HG02884 (cell line): ENCODE data around the gene CLIC6.

Experiments
- ATAC-seq: cut with Tn5 transposase; IDR thresholded peaks from one replicate; pipeline ENCODE4 v1.9.1; 2021; ENCODE audit warnings: mild to moderate bottlenecking, moderate library complexity; ENCODE audit not compliant: unreplicated experiment

CLIC6 gene

GRCh38 chr21:34762786-34763185 is 94.0 kb downstream of the CLIC6 start:
- ATAC-seq = no peak

GRCh38 chr21:34764715-34765284 is 96.0 kb downstream of the CLIC6 start:
- no peak for ATAC-seq

- ATAC-seq = no peak
Observed at GRCh38 chr21:34765619-34766018, 96.8 kb downstream of the CLIC6 start.

DNA sequence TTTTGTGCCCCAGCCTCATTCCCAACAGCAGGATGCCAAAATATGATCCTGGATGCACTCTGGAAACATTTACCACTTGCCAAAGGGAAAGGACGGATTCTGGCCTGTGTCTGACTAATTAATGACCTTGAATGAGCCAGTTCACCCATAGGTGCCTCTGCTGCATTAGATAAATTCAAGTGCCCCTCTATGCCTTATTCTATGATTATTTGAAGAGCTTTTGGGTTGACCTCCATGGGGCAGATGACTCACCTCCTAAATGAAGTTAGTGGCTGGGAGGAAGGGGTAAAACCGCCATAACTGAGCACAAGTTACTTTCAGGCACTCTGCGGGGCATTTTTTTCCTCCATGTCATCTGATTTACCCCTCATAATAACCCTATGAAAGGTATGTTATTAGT is 98.1 kb downstream of the CLIC6 start:
- no peak for ATAC-seq
